Measurements from ENCODE around the gene MCTP1.

The MCTP1 gene

DNA sequence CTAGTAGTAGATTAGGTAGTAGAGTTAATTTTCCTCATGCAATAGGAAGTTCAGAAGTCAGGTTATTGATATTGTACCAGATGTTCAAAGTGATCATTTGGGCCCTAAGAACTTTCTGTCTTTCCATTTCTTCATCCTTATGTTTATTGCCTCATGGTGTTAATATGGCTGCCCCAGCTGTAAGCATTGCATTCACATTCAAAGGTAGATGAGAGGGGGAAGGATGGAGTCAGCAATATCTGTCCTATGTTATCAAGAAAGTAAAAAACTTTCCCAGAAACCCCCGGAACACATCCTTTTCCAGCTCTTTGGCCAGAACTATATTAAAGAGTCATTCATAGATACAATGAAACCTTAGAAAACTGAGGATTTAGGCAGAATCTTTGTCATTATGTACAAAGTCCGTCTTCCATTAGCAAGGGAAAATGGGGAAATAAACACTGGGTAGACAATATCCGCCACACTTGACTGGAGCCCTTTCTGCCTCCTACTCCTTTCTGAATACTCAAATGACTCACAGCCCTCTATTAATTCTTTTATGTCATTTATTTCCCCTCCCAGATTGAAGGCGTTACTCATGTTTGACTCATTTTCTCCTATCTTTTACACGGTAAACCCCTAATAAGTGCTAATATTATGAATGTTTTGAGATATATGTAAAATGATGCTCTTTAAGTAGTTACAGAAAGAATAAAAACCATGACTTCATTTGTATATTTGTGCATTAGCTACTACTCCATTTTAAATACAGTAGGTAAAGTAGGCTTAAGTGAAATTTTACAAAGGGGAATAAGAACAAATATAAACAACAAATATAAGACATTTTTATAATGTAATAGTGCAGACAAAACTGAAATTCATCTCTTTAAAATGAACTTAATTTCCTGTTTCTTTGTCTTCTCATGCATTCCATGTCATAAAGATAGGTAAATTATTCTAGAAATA is 538.8 kb downstream of the MCTP1 start:
- no peak overlapping the region for H3K4me3 ChIP-seq (ENCODE audit: low read length)
- no peaks in the 10 kb centered on the region for H3K27me3 ChIP-seq (ENCODE audit: control insufficient read depth, insufficient read depth, low read length)
- no peaks in the 10 kb centered on the region for H3K36me3 ChIP-seq (ENCODE audit: control insufficient read depth, low read depth, low read length)

DNA sequence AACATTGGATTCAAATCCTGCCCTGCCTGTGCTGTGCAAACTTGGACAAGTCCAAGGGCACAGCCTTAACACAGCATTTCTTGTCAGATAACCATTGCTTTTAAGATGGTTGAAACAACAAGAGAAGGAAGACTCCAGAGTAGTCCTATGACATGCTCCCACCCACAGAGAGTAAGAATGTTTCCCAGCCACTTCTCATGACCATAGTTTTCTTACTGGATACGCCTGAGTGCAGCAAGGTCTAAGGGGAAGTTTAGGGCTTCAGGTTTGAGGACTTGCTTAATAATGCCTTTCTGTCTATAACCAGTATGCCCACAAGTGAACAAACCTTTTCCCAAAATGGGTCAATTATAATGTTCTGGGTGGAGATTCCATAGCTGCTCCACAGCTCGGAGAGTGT is 540.0 kb downstream of the MCTP1 start:
- Histone ChIP-seq H3K4me3 (ENCODE audit: low read length) (no peak overlapping the region), H3K4me1 (ENCODE audit: control insufficient read depth, low read depth, low read length) (peaks cover 8% of the 10 kb centered on the region), H3K27ac (ENCODE audit: low read length) (no peak overlapping the region)

More for the DNA sequence above, 538.8 kb downstream of the MCTP1 start:
- Histone ChIP-seq H3K9ac (ENCODE audit: low read length) (no peak overlapping the region), H3K27ac (ENCODE audit: low read length) (no peak overlapping the region), H3K4me1 (ENCODE audit: control insufficient read depth, low read depth, low read length) (no peaks in the 10 kb centered on the region), H3K9me3 (ENCODE audit: control insufficient read depth, low read depth, low read length) (no peaks in the 10 kb centered on the region)

DNA sequence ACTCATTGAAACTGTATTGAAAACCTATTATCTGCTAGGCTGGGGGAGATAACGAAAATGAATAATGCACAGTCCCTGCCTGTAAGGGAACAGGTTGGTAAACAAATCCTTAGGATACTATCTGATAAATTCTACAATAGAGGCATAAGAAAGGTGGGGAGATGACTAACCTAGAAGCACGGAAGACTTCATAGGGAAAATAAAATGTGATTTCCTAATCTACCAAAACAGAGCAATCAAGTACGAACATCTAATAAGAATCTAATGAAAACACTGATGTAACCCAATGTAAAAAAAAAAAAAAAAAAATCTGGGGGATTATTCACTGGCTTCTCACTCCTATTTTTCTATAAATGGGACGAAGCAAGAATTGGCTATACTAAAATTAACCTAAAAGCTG is 542.0 kb downstream of the MCTP1 start:
- H3K4me3 ChIP-seq (ENCODE audit: low read length) = no peak overlapping the region
- no peaks in the 10 kb centered on the region for H3K36me3 ChIP-seq (ENCODE audit: control insufficient read depth, low read depth, low read length)
- no peaks in the 10 kb centered on the region for H3K27me3 ChIP-seq (ENCODE audit: control insufficient read depth, insufficient read depth, low read length)
- no peak overlapping the region for H3K27ac ChIP-seq (ENCODE audit: low read length)
- H3K9ac ChIP-seq (ENCODE audit: low read length) = no peak overlapping the region
- no peaks in the 10 kb centered on the region for H3K9me3 ChIP-seq (ENCODE audit: control insufficient read depth, low read depth, low read length)
- peaks cover 8% of the 10 kb centered on the region for H3K4me1 ChIP-seq (ENCODE audit: control insufficient read depth, low read depth, low read length)

More for the DNA sequence above, 540.0 kb downstream of the MCTP1 start:
- no peaks in the 10 kb centered on the region for H3K36me3 ChIP-seq (ENCODE audit: control insufficient read depth, low read depth, low read length)
- no peaks in the 10 kb centered on the region for H3K27me3 ChIP-seq (ENCODE audit: control insufficient read depth, insufficient read depth, low read length)
- no peaks in the 10 kb centered on the region for H3K9me3 ChIP-seq (ENCODE audit: control insufficient read depth, low read depth, low read length)
- no peak overlapping the region for H3K9ac ChIP-seq (ENCODE audit: low read length)

DNA sequence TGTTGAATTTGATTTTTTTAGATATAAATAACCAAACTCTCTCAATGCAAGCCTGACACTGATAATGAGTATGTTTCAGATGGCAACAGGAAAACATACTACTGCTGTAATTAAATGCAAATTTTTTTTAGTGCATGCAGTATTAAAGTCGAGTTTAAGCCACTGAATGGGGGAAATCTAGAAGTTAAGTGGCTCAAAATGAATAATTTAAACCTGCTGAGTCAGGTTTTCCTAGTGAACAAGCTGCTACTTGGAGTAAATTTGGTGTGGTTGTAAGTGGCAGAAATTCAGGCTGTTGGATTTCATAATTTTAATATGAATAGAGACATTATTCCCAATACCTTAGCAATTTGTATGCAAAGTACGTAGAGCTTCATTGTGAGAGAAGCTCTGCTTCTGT is 544.6 kb downstream of the MCTP1 start:
- no peaks in the 10 kb centered on the region for H3K36me3 ChIP-seq (ENCODE audit: control insufficient read depth, low read depth, low read length)
- H3K4me3 ChIP-seq (ENCODE audit: low read length) = no peak overlapping the region
- no peaks in the 10 kb centered on the region for H3K27me3 ChIP-seq (ENCODE audit: control insufficient read depth, insufficient read depth, low read length)
- no peaks in the 10 kb centered on the region for H3K9me3 ChIP-seq (ENCODE audit: control insufficient read depth, low read depth, low read length)
- no peak overlapping the region for H3K9ac ChIP-seq (ENCODE audit: low read length)
- no peak overlapping the region for H3K27ac ChIP-seq (ENCODE audit: low read length)
- peaks cover 8% of the 10 kb centered on the region for H3K4me1 ChIP-seq (ENCODE audit: control insufficient read depth, low read depth, low read length)

DNA sequence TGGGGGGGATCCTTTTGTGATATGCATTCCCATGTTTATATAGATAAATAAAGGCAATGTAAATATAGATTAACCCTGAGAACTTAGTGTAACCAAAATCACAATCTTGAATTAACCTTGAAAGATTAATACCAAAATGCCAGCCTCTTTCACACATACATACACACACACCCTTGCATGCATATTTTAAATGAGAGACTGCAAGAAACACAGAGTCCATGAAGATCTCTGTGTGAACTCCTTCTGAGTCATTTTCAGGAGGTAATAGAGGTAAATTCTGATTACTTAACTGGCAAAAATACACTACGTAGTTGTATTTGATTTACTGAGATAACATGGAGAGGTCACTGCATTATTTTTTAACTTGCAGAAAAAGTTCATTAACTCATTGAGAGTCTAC is 548.4 kb downstream of the MCTP1 start:
- H3K9me3 ChIP-seq (ENCODE audit: control insufficient read depth, low read depth, low read length) = no peaks in the 10 kb centered on the region

DNA sequence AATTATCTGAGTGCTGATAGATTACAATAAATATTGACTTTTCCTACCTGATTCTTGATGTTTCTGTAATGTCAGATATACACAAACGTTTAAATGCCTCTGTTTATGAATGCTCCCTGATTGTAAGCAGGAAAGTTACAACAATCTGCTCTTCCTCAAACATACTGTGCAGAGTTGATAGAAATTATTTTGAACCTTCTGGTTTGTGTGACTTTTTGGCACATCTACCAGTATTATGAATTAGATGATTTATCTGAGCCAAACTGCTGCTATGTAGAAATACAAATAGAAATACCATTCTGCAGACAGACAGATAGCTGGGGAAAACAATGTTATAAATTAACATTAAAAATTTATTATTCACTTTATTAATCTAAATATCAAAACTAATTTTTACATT is 553.4 kb downstream of the MCTP1 start:
- Histone ChIP-seq H3K4me1 (ENCODE audit: control insufficient read depth, low read depth, low read length) (no peaks in the 10 kb centered on the region), H3K27ac (ENCODE audit: low read length) (no peak overlapping the region), H3K27me3 (ENCODE audit: control insufficient read depth, insufficient read depth, low read length) (no peaks in the 10 kb centered on the region), H3K9me3 (ENCODE audit: control insufficient read depth, low read depth, low read length) (no peaks in the 10 kb centered on the region), H3K9ac (ENCODE audit: low read length) (no peak overlapping the region), H3K4me3 (ENCODE audit: low read length) (no peak overlapping the region), H3K36me3 (ENCODE audit: control insufficient read depth, low read depth, low read length) (no peaks in the 10 kb centered on the region)

More for the DNA sequence above, 548.4 kb downstream of the MCTP1 start:
- no peak overlapping the region for H3K4me3 ChIP-seq (ENCODE audit: low read length)
- no peak overlapping the region for H3K27ac ChIP-seq (ENCODE audit: low read length)
- no peaks in the 10 kb centered on the region for H3K36me3 ChIP-seq (ENCODE audit: control insufficient read depth, low read depth, low read length)
- no peak overlapping the region for H3K9ac ChIP-seq (ENCODE audit: low read length)
- peaks cover 8% of the 10 kb centered on the region for H3K4me1 ChIP-seq (ENCODE audit: control insufficient read depth, low read depth, low read length)
- no peaks in the 10 kb centered on the region for H3K27me3 ChIP-seq (ENCODE audit: control insufficient read depth, insufficient read depth, low read length)

DNA sequence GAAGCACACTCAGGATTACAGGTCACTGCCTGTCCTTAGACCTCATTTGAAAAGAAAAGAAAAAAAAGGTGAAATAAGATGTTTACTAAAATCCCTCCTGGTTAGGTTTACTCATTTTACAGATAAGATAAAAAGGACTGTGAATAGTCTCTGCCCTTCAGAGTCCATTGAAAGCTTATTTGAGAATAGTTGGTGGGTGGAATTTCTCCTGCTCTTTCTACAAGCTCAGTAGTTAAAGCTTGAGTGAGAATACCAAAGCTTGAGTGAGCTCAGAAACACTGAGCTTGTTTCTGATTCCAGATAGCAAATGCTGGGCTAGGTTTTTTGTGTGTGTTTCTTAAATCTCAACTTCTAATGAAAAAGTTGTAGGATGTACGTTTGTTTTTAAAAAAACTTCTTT is 559.8 kb downstream of the MCTP1 start:
- Histone ChIP-seq H3K27ac (ENCODE audit: low read length) (no peak overlapping the region), H3K9ac (ENCODE audit: low read length) (no peak overlapping the region), H3K9me3 (ENCODE audit: control insufficient read depth, low read depth, low read length) (no peaks in the 10 kb centered on the region), H3K4me3 (ENCODE audit: low read length) (no peak overlapping the region), H3K4me1 (ENCODE audit: control insufficient read depth, low read depth, low read length) (no peaks in the 10 kb centered on the region), H3K36me3 (ENCODE audit: control insufficient read depth, low read depth, low read length) (no peaks in the 10 kb centered on the region), H3K27me3 (ENCODE audit: control insufficient read depth, insufficient read depth, low read length) (no peaks in the 10 kb centered on the region)

DNA sequence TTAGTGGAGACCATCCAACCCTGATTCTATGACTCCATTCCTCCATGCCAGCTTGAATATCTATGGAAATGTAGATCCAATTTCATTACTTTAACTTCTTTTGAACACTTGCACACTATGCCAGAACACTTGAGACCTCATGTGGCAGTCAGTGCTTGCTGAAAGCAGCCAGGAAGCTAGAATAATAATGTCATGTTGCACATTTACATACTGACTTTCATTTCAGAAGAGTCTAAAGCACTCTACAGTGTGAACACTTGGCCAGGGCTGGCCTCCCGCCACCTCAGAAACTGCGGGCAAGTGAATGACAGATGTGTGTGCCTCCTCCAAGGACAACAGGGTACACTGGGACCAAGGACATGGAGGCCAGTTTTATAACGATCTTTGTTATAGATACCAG is 569.1 kb downstream of the MCTP1 start:
- no peaks in the 10 kb centered on the region for H3K36me3 ChIP-seq (ENCODE audit: control insufficient read depth, low read depth, low read length)

DNA sequence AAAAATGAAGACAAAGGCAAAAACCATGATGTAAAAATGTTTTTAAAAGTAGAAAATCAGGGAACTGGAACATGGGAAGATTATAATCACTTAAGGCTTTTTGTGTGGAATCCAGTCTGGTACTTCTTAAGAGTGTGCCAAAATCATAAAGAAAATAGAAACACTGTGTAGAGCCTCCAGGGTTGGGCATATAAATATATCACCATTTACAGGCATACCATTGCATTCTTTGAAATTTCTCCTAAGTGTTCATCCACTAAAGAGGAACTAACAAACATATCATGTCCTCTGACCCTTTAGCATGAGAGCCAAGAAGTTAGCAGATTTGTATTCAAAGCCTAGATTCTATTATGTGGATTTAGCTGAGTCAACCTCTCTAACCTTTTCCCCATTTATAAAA is 573.1 kb downstream of the MCTP1 start:
- Histone ChIP-seq H3K36me3 (ENCODE audit: control insufficient read depth, low read depth, low read length) (no peaks in the 10 kb centered on the region), H3K27ac (ENCODE audit: low read length) (no peak overlapping the region), H3K9me3 (ENCODE audit: control insufficient read depth, low read depth, low read length) (no peaks in the 10 kb centered on the region), H3K4me1 (ENCODE audit: control insufficient read depth, low read depth, low read length) (peaks cover 7% of the 10 kb centered on the region), H3K4me3 (ENCODE audit: low read length) (no peak overlapping the region), H3K27me3 (ENCODE audit: control insufficient read depth, insufficient read depth, low read length) (no peaks in the 10 kb centered on the region), H3K9ac (ENCODE audit: low read length) (no peak overlapping the region)

More for the DNA sequence above, 569.1 kb downstream of the MCTP1 start:
- H3K9ac ChIP-seq (ENCODE audit: low read length) = no peak overlapping the region
- no peaks in the 10 kb centered on the region for H3K27me3 ChIP-seq (ENCODE audit: control insufficient read depth, insufficient read depth, low read length)
- no peak overlapping the region for H3K27ac ChIP-seq (ENCODE audit: low read length)
- H3K4me3 ChIP-seq (ENCODE audit: low read length) = no peak overlapping the region
- H3K9me3 ChIP-seq (ENCODE audit: control insufficient read depth, low read depth, low read length) = no peaks in the 10 kb centered on the region
- no peaks in the 10 kb centered on the region for H3K4me1 ChIP-seq (ENCODE audit: control insufficient read depth, low read depth, low read length)

DNA sequence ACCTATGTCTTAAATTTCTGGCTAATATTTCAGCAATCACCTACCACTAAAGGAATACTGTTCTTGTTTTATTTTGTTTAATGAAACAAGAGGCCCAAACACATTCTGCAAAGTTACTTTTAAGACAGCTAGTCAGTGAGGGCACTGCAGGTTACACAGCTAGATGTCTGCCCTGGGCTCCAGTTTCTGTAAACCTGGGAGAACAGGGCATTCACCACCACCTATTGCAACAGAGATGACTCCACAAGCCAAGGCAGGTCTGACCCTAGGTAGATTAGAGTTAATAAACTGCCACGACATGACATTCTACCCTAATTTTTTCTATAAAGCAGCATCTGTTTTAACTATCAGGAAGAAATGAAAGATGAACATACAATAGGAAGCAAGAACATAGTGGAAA is 575.6 kb downstream of the MCTP1 start:
- Histone ChIP-seq H3K27ac (ENCODE audit: low read length) (no peak overlapping the region), H3K27me3 (ENCODE audit: control insufficient read depth, insufficient read depth, low read length) (no peaks in the 10 kb centered on the region), H3K36me3 (ENCODE audit: control insufficient read depth, low read depth, low read length) (no peaks in the 10 kb centered on the region), H3K9ac (ENCODE audit: low read length) (no peak overlapping the region), H3K9me3 (ENCODE audit: control insufficient read depth, low read depth, low read length) (no peaks in the 10 kb centered on the region), H3K4me3 (ENCODE audit: low read length) (no peak overlapping the region), H3K4me1 (ENCODE audit: control insufficient read depth, low read depth, low read length) (peaks cover 7% of the 10 kb centered on the region)

DNA sequence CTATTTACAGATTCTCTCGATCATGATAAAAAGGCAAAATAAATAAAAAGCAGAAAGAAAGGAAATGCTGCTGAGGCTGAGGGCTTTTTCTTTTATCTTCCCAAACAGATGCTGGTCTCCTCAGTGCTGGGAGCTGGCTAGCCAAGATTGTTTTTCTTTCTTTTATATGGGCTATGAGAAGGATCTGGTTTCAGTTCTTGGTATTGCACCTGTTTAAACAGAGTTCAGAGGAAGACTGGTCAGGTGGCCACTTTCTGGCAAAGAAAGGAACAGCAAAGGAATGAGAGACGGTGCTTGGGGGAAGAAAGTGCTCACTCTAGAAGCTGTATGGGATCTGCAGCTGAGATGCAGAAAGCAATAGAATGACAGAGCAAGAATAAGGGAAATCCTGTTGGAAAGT is 577.5 kb downstream of the MCTP1 start:
- H3K4me1 ChIP-seq (ENCODE audit: control insufficient read depth, low read depth, low read length) = peaks cover 7% of the 10 kb centered on the region
- H3K9me3 ChIP-seq (ENCODE audit: control insufficient read depth, low read depth, low read length) = no peaks in the 10 kb centered on the region
- H3K36me3 ChIP-seq (ENCODE audit: control insufficient read depth, low read depth, low read length) = no peaks in the 10 kb centered on the region
- H3K9ac ChIP-seq (ENCODE audit: low read length) = no peak overlapping the region
- H3K27me3 ChIP-seq (ENCODE audit: control insufficient read depth, insufficient read depth, low read length) = no peaks in the 10 kb centered on the region
- H3K4me3 ChIP-seq (ENCODE audit: low read length) = no peak overlapping the region
- no peak overlapping the region for H3K27ac ChIP-seq (ENCODE audit: low read length)

DNA sequence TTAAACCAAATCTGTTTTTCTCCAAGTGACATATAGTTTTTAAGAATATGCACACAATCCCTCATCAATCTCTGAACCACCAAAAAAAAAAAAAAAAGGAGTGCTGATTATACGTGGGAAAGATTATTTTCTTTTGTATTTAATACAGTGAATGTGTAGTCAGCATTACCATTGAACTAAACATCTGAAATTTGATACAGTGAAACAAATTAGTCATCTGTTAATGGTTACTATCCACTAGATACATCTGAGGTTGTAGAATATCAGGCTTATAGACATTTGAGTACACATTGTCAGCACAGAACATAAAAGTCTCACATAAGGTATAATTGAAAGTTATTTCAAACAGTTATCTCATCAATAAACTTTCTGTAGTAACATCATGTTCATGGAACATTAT is 579.5 kb downstream of the MCTP1 start:
- H3K9me3 ChIP-seq (ENCODE audit: control insufficient read depth, low read depth, low read length) = no peaks in the 10 kb centered on the region
- peaks cover 7% of the 10 kb centered on the region for H3K4me1 ChIP-seq (ENCODE audit: control insufficient read depth, low read depth, low read length)
- H3K9ac ChIP-seq (ENCODE audit: low read length) = no peak overlapping the region
- H3K27me3 ChIP-seq (ENCODE audit: control insufficient read depth, insufficient read depth, low read length) = no peaks in the 10 kb centered on the region
- no peak overlapping the region for H3K27ac ChIP-seq (ENCODE audit: low read length)
- no peak overlapping the region for H3K4me3 ChIP-seq (ENCODE audit: low read length)
- no peaks in the 10 kb centered on the region for H3K36me3 ChIP-seq (ENCODE audit: control insufficient read depth, low read depth, low read length)

All from iPS-18a (cell line).